Panc1 (cell line): ENCODE data around the gene ARL15. TPM values are rescaled to one million over a fixed set of nuclear protein-coding genes. Genes with fewer than 3 reads are reported as not detected.
"Not testable (repeated sequence)": the region's sequence is repeated elsewhere in the genome, so short reads cannot be mapped to it uniquely, and the experiment has no call there.

Experiments
- ATAC-seq: fragments of 200-7000 bp; cut with Tn5 transposase; 2 replicates; pipeline ENCODE4 v1.9.1; 2020; ENCODE audit warnings: mild to moderate bottlenecking, moderate library complexity
- BruUV-seq: library from RNA; stranded (reverse); fragments of 400-500 nt; replicated peaks from 2 replicates; lab custom pipeline; 2021; lab: Mats Ljungman, UMichigan
- CTCF ChIA-PET: fragments of 300-600 bp; sonication (Branson Sonifier 250); formaldehyde crosslinking; loops from one replicate; lab custom pipeline; 2022; ENCODE audit warnings: antibody characterized with exemption; lab: Charles Lee
- POLR2A ChIA-PET: fragments of 300-600 bp; sonication (Branson Sonifier 250); formaldehyde crosslinking; loops from one replicate; lab custom pipeline; 2022; ENCODE audit warnings: antibody characterized with exemption; lab: Charles Lee
- DNase-seq: peaks from one replicate; pipeline ENCODE4 v3.0.0-alpha.2; 2010; ENCODE audit warnings: low read depth, low spot score
- H3K27ac ChIP-seq: 2 replicates; pipeline ENCODE4 v1.5.1; 2011; ENCODE audit warnings: mild to moderate bottlenecking, low read length, inconsistent platforms
- H3K27me3 ChIP-seq: fragments of 200-500 bp; sonication (Bioruptor generic); 2 replicates; pipeline ENCODE4 v1.6.0; 2014; ENCODE audit warnings: low read length, inconsistent platforms; ENCODE audit not compliant: control insufficient read depth, insufficient read depth
- H3K36me3 ChIP-seq: fragments of 200-500 bp; sonication (Bioruptor generic); 2 replicates; pipeline ENCODE4 v1.5.1; 2014; ENCODE audit warnings: inconsistent platforms, mild to moderate bottlenecking, low read length, moderate library complexity; ENCODE audit not compliant: control insufficient read depth, insufficient read depth
- H3K4me1 ChIP-seq: 2 replicates; pipeline ENCODE4 v1.5.1; 2011; ENCODE audit warnings: inconsistent platforms, mild to moderate bottlenecking, low read length, moderate library complexity; ENCODE audit not compliant: control insufficient read depth, insufficient read depth
- H3K4me3 ChIP-seq, 2 experiments: 2 replicates each; pipeline ENCODE4 v1.5.1; 2011 to 2012; ENCODE audit warnings: low read depth in 2 of 2, low read length in 2 of 2, mild to moderate bottlenecking in 2 of 2, inconsistent platforms in 1 of 2, moderate library complexity in 1 of 2
- H3K9me3 ChIP-seq: fragments of 200-500 bp; sonication (Bioruptor generic); 2 replicates; pipeline ENCODE4 v1.5.1; 2014; ENCODE audit warnings: low read depth, mild to moderate bottlenecking, inconsistent platforms, low read length, moderate library complexity; ENCODE audit not compliant: control insufficient read depth, insufficient read depth
- POLR2AphosphoS5 ChIP-seq: IDR thresholded peaks from 2 replicates; pipeline ENCODE4 v1.6.1; 2012; ENCODE audit warnings: mild to moderate bottlenecking, low read depth, low read length, moderate library complexity
- REST ChIP-seq, 2 experiments: IDR thresholded peaks; 2 replicates each; pipeline ENCODE4 v1.6.1; 2011 to 2012; ENCODE audit warnings: low read depth in 2 of 2, control low read depth in 1 of 2, low read length in 1 of 2, mild to moderate bottlenecking in 1 of 2, moderate library complexity in 1 of 2; ENCODE audit not compliant: insufficient read depth in 1 of 2
- SIN3A ChIP-seq: IDR thresholded peaks from 2 replicates; pipeline ENCODE4 v1.6.1; 2012; ENCODE audit warnings: low read depth, mild to moderate bottlenecking, low read length, moderate library complexity, borderline replicate concordance; ENCODE audit not compliant: insufficient read depth
- TCF7L2 ChIP-seq: IDR thresholded peaks from 2 replicates; pipeline ENCODE4 v1.6.1; 2011; ENCODE audit warnings: mild to moderate bottlenecking, low read depth, low read length, inconsistent platforms
- in situ Hi-C: cut with HindIII; loops from 2 replicates; pipeline ENCODE4 v1.10.0; 2016; ENCODE audit warnings: low sequenced_read_pairs, low pct_unique_long_range_greater_than_20kb
- intact Hi-C: fragments of 100-400 bp; cut with micrococcal nuclease; formaldehyde crosslinking; loops from one replicate; pipeline ENCODE4 v1.10.0; 2022; ENCODE audit not compliant: unreplicated experiment
- total RNA-seq: library from RNA; stranded (reverse); gene quantifications from one replicate; pipeline ENCODE4 v1.2.1, GENCODE V29; 2021; ENCODE audit not compliant: unreplicated experiment
- TF ChIP-seq, protein P1 (sequence below): fragments of 450-650 bp; IDR thresholded peaks from 2 replicates; pipeline ENCODE4 v1.5.1; 2017; ENCODE audit warnings: mild to moderate bottlenecking

Gene ARL15
- total RNA-seq, 1 experiment from 2014 or later = 16.5 TPM

- no TSS peak for BruUV-seq
- intact Hi-C loops = no loop called here
- POLR2A ChIA-PET = no interaction called here
- H3K9me3 ChIP-seq = no peaks in the 10 kb centered on the region
- TF ChIP-seq POLR2AphosphoS5 (no peak), SIN3A (no peak), TCF7L2 (no peak), REST (IDR thresholded peaks at IDR 0.05; ENCODE audit: insufficient read depth in 1 of 2, low read depth in 2 of 2, low read length in 1 of 2) (no peak)
- TF ChIP-seq, protein P1, sequence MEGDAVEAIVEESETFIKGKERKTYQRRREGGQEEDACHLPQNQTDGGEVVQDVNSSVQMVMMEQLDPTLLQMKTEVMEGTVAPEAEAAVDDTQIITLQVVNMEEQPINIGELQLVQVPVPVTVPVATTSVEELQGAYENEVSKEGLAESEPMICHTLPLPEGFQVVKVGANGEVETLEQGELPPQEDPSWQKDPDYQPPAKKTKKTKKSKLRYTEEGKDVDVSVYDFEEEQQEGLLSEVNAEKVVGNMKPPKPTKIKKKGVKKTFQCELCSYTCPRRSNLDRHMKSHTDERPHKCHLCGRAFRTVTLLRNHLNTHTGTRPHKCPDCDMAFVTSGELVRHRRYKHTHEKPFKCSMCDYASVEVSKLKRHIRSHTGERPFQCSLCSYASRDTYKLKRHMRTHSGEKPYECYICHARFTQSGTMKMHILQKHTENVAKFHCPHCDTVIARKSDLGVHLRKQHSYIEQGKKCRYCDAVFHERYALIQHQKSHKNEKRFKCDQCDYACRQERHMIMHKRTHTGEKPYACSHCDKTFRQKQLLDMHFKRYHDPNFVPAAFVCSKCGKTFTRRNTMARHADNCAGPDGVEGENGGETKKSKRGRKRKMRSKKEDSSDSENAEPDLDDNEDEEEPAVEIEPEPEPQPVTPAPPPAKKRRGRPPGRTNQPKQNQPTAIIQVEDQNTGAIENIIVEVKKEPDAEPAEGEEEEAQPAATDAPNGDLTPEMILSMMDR = no peak
- in situ Hi-C loops = no loop called here
- no peaks in the 10 kb centered on the region for H3K36me3 ChIP-seq
- no peaks in the 10 kb centered on the region for H3K27me3 ChIP-seq
- CTCF ChIA-PET = no interaction called here
- no peak for ATAC-seq
- no peak overlapping the region for H3K27ac ChIP-seq
- no peaks in the 10 kb centered on the region for H3K4me1 ChIP-seq
- DNase-seq = no peak
- no peak overlapping the region for H3K4me3 ChIP-seq
Measured at GRCh38 chr5:54045077-54045792, 265.1 kb downstream of the ARL15 start.

DNA sequence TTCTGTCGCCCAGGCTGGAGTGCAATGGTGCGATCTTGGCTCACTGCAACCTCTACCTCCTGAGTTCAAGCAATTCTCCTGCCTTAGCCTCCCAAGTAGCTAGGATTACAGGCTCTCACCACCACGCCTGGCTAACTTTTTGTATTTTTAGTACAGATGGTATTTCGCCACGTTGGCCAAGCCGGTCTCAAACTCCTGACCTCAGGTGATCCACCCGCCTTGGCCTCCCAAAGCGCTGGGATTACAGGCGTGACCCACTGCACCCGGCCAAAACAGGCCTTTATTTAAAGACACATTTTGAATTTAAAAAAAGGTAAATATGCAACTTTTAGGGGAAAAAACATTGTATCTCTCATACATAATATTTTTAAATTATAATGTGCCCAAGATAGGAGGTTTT lies 266.1 kb downstream of the ARL15 start:
- DNase-seq, H3K9me3 ChIP-seq, CTCF ChIA-PET, BruUV-seq, in situ Hi-C loops, POLR2A ChIA-PET, H3K27ac ChIP-seq, H3K4me1 ChIP-seq, ATAC-seq, H3K27me3 ChIP-seq, H3K36me3 ChIP-seq, H3K4me3 ChIP-seq, intact Hi-C loops: not testable (repeated sequence)

GRCh38 chr5:54040804-54041203 lies 269.6 kb downstream of the ARL15 start:
- intact Hi-C loops (no loop called here), in situ Hi-C loops (no loop called here)
- H3K4me3 ChIP-seq = no peak overlapping the region
- BruUV-seq = no TSS peak
- H3K36me3 ChIP-seq = no peaks in the 10 kb centered on the region
- no peak for DNase-seq
- ATAC-seq = no peak
- H3K27me3 ChIP-seq = no peaks in the 10 kb centered on the region
- ChIA-PET POLR2A (no interaction called here), CTCF (no interaction called here)
- H3K4me1 ChIP-seq = no peaks in the 10 kb centered on the region
- TF ChIP-seq, protein P1 = no peak
- TF ChIP-seq POLR2AphosphoS5 = no peak
- TF ChIP-seq TCF7L2 = no peak
- TF ChIP-seq REST (IDR thresholded peaks at IDR 0.05; ENCODE audit: insufficient read depth in 1 of 2, low read depth in 2 of 2, low read length in 1 of 2) = no peak
- TF ChIP-seq SIN3A = no peak
- H3K9me3 ChIP-seq = no peaks in the 10 kb centered on the region
- no peak overlapping the region for H3K27ac ChIP-seq
